Upper lobe of right lung (tissue), 1 donor: ENCODE results near the gene ASPDH. TPM values are rescaled to one million over a fixed set of nuclear protein-coding genes. Genes with fewer than 3 reads are reported as not detected.

Experiments used
- ATAC-seq: fragments of 200-7000 bp; cut with Tn5 transposase; one replicate; pipeline ENCODE4 v1.9.1; 2020; ENCODE audit warnings: mild to moderate bottlenecking, moderate library complexity
- DNase-seq: peaks from one replicate; pipeline ENCODE4 v3.0.0-alpha.2; 2020
- H3K27ac ChIP-seq: fragments of 200-600 bp; one replicate; pipeline ENCODE4 v1.8.0; 2022
- H3K27me3 ChIP-seq: fragments of 200-600 bp; one replicate; pipeline ENCODE4 v1.8.0; 2022; ENCODE audit warnings: mild to moderate bottlenecking
- H3K36me3 ChIP-seq: fragments of 200-600 bp; one replicate; pipeline ENCODE4 v1.8.0; 2022
- H3K4me1 ChIP-seq: fragments of 200-600 bp; one replicate; pipeline ENCODE4 v1.8.0; 2022
- H3K4me3 ChIP-seq: fragments of 200-600 bp; one replicate; pipeline ENCODE4 v1.8.0; 2022; ENCODE audit warnings: mild to moderate bottlenecking
- H3K9me3 ChIP-seq: fragments of 200-600 bp; one replicate; pipeline ENCODE4 v1.8.0; 2022
- CTCF ChIP-seq: fragments of 200-600 bp; IDR thresholded peaks from one replicate; pipeline ENCODE4 v1.8.0; 2022; ENCODE audit warnings: antibody characterized with exemption
- intact Hi-C: fragments of 100-400 bp; cut with DNase I; formaldehyde crosslinking; loops from one replicate; pipeline ENCODE4 v1.11.0; 2022
- total RNA-seq: library from RNA; stranded (reverse); fragmentation: NEBNext Ultra II Directional; extraction: Animal tissue kit (Norgen Biotek cat#: 25700); gene quantifications from one replicate; pipeline ENCODE4 v1.2.1, GENCODE V29; 2021
- donor health status: DM: no; HTN: yes; CAD: no; lungs with severe emphysema.

ASPDH gene
- total RNA-seq, 1 donor from 2014 or later: not detected

DNA sequence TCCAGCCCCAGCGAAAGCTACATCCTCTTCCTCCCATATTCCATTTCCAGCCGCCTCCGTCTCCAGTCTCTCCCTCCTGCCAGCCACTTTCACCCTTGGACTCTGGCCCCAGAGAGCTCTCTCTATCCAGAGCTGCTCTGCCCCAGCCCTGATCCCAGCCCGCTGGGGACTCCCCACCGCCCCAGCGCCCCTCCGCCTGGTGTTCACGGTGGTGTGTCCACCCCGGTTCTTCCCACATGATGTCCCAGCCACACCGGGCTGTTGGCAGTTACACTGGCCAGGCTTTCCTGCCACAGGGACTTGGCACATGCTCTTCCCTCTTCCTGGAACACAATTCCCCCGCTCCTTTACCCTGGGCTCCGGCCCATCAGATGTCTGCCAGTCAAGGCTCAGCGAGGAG, 48.7 kb downstream of the ASPDH start:
- Histone ChIP-seq H3K4me1 (no peaks in the 10 kb centered on the region), H3K9me3 (no peaks in the 10 kb centered on the region), H3K27ac (no peak overlapping the region), H3K27me3 (no peaks in the 10 kb centered on the region), H3K36me3 (no peaks in the 10 kb centered on the region), H3K4me3 (no peak overlapping the region)
- ATAC-seq (no peak), DNase-seq (no peak)
- TF ChIP-seq CTCF: no peak
- intact Hi-C loops: no loop called here

DNA sequence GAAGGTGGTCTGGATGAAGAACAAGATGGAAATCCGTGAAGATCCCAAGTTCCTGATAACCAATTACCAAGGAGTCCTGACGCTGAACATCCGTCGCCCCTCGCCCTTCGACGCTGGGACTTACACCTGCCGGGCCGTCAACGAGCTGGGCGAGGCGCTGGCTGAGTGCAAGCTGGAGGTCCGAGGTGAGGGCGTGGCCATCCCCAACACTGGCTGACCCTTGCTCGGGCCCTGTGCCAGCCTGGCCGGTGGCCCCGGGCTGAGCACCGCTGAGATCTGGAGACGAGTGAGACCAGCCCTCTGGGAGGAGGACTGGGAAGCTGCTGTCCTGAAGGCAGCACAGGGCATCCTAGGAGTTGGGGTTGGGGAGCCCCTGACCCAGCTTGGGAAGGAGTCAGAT, 49.4 kb downstream of the ASPDH start:
- no peak overlapping the region for H3K4me3 ChIP-seq
- H3K36me3 ChIP-seq: no peaks in the 10 kb centered on the region
- no peaks in the 10 kb centered on the region for H3K4me1 ChIP-seq
- no peaks in the 10 kb centered on the region for H3K27me3 ChIP-seq
- no peaks in the 10 kb centered on the region for H3K9me3 ChIP-seq
- DNase-seq (no peak), ATAC-seq (no peak)
- no peak overlapping the region for H3K27ac ChIP-seq
- TF ChIP-seq CTCF: no peak
- intact Hi-C loops: no loop called here

GRCh38 chr19:50462970-50463369, 50.7 kb downstream of the ASPDH start:
- peaks cover 11% of the 10 kb centered on the region for H3K27me3 ChIP-seq

More at GRCh38 chr19:50462970-50463369, 50.7 kb downstream of the ASPDH start:
- H3K27ac ChIP-seq: no peak overlapping the region
- ATAC-seq (no peak), DNase-seq (no peak)
- intact Hi-C loops: no loop called here
- no peak for TF ChIP-seq CTCF
- no peak overlapping the region for H3K4me3 ChIP-seq
- no peaks in the 10 kb centered on the region for H3K4me1 ChIP-seq
- no peaks in the 10 kb centered on the region for H3K36me3 ChIP-seq
- H3K9me3 ChIP-seq: no peaks in the 10 kb centered on the region

Other genes starting within 250 kb of the ASPDH start
- gene KCNC3, start 184.5 kb downstream of the ASPDH start, total RNA-seq: 12.8 TPM
- gene NAPSA, start 148.3 kb downstream of the ASPDH start, total RNA-seq: 1,895 TPM
- gene NR1H2, start 137.5 kb downstream of the ASPDH start, total RNA-seq: 101 TPM
- 34.4 TPM for gene POLD1, start 129.6 kb downstream of the ASPDH start, total RNA-seq
- 0.52 TPM for gene SPIB, start 95.0 kb downstream of the ASPDH start, total RNA-seq
- gene MYBPC2, start 81.0 kb downstream of the ASPDH start, total RNA-seq: 0.12 TPM
- 103 TPM for gene EMC10, start 37.4 kb downstream of the ASPDH start, total RNA-seq
- 3.8 TPM for gene GARIN5A, start 37.1 kb downstream of the ASPDH start, total RNA-seq
- 34.7 TPM for gene JOSD2, start 2.7 kb downstream of the ASPDH start, total RNA-seq
- 4.6 TPM for gene LRRC4B, start 54.5 kb upstream of the ASPDH start, total RNA-seq
- gene SYT3, start 126.0 kb upstream of the ASPDH start, total RNA-seq: 2.5 TPM
- gene C19orf81, start 135.5 kb upstream of the ASPDH start, total RNA-seq: 3.9 TPM
- gene SHANK1, start 205.9 kb upstream of the ASPDH start, total RNA-seq: 0.35 TPM
- gene CLEC11A, start 209.5 kb upstream of the ASPDH start, total RNA-seq: 13.3 TPM